GM20000 (cell line): ENCODE measurements around the gene TCF7L2.

ENCODE experiments used
- DNase-seq: peaks from one replicate; pipeline ENCODE4 v3.0.0; 2012; ENCODE audit warnings: low spot score
- CTCF ChIP-seq: IDR thresholded peaks from 2 replicates; pipeline ENCODE4 v1.5.1; 2012; ENCODE audit warnings: mild to moderate bottlenecking, control low read depth; ENCODE audit errors: extremely low read depth, missing control alignments

TCF7L2 gene

DNA sequence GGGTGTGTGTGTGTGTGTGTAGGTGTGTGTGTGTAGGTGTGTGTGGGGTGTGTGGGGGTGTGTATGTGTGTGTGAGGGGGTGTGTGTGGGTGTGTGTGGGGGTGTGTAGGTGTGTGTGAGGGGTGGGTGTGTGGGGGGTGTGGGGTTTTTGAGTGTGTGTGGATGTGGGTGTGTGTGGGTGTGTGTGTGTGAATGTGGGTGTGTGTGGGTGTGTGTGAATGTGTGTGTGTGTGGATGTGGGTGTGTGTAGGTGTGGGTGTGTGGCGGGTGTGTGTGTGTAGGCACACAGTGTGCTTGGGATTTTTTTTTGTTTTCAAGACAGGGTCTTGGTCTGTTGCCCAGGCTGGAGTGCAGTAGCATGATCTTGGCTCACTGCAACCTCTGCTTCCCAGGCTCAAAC lies 36.8 kb upstream of the TCF7L2 start:
- DNase-seq = no peak
- no peak for TF ChIP-seq CTCF

- no peak for TF ChIP-seq CTCF
- DNase-seq = no peak
These were observed 36.3 kb upstream of the TCF7L2 start for GRCh38 chr10:112913661-112914287.

DNA sequence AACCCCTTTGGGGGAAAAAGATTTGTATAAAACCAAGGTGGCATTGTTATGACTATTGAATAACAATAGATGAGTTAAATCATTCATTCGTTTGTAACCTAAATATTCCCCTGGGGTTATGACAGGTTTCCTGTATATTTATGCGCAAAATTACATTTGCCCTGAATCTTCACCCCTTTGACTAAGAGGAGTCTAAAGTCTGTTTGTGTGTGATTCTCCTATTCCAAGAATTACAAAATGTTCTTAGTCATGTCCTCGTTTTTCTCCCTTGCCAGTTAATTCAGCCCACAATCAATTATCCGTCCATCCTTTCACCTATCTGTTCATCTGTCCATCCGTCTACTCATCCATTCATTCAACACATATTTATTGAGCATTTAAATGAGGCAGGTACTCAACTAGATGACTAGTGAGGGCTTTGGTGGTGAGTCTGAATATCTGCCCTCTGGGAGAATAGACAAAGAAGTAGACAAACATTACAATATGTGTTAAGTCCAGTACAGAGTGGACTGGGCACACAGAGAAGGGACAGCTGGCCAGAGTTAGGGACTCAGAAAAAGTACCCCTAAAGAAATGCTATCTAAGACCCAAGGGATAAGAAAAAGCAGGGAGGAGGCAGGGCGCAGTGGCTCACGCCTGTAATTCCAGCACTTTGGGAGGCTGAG lies 35.6 kb upstream of the TCF7L2 start:
- no peak for TF ChIP-seq CTCF
- no peak for DNase-seq

GRCh38 chr10:112915590-112916572 lies 34.2 kb upstream of the TCF7L2 start:
- no peak for TF ChIP-seq CTCF
- no peak for DNase-seq

- no peak for TF ChIP-seq CTCF
- DNase-seq = no peak
These were observed 32.4 kb upstream of the TCF7L2 start for GRCh38 chr10:112917681-112918080.

- no peak for DNase-seq
- TF ChIP-seq CTCF = no peak
These were observed 31.3 kb upstream of the TCF7L2 start for GRCh38 chr10:112918771-112919170.

DNA sequence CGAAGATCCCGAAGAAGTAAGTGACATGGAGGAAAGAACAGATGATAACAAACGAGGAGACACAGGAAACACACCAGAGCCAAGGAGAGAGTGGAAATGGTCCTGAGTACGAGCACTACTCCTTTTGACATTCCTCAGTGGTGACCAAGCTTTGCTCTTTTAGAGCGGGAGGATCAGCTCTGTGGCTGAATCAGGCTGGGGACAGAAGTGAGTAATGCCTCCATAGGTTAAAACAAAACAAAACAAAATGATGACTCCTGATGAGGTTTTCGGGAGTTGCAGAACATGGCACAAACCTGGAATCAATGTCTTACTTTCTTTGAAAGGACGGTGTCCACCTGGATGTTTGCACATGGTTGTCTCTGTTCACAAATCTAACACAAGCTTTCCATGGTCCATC lies 30.3 kb upstream of the TCF7L2 start:
- DNase-seq = no peak
- no peak for TF ChIP-seq CTCF
